ENCODE results near the gene CNTRL. TPM values are rescaled to one million over a fixed set of nuclear protein-coding genes. Genes with fewer than 3 reads are reported as not detected.
"Not testable (repeated sequence)": the region's sequence is repeated elsewhere in the genome, so short reads cannot be mapped to it uniquely, and the experiment has no call there.

Gene CNTRL
- polyA plus RNA-seq, 1 donor, result 43.6 TPM

DNA sequence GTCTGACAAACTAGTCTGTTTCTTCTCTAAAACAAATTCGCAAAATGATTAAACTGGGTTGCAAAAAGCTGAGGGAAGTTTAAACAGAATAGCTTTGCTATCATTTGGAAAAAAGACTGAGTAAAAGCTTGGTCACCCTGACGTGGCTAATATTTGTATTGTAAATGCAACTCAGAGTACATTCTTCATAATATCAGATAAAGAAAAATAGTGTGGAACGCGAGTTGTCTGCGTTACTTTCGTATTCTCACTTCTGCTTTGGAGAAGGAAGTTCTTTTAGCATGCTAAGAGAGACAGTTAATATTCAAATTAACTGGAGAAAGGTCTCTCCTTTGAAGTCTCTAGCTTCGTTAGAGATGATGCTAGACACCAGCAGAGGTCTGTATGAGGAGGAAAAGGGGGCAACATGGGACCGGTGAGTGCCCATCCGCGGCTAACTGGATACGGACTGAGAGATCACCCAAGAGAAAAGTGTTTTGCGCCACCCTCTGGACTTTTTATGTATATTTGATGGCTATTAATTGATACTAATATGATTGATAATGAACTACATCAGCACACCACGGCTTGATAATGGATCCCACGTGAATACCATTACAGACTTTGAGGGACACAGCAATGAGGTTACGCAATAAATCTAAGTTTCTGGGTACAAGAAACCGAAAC, 2.9 kb upstream of the CNTRL start:
- DNase-seq, result no peak

DNA sequence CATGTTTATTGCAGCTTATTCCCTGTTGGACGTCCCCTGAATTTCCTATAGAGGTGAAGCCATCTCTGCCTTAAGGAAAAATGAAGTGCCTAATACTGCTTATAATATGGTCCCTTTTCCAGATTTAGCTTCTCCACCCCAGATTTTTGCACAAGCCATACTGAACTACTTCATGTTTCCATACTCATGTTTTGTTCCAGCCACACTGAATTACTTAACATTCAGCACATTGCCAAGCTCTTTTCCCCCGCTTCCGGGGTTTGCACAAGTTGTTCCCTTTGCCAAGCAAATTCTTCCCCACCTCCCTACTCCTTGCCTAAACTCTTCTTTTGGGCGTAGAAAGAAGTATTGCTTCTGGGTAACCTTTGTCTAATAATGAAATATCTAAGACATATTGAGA, 1.7 kb upstream of the CNTRL start:
- DNase-seq, result no peak

DNA sequence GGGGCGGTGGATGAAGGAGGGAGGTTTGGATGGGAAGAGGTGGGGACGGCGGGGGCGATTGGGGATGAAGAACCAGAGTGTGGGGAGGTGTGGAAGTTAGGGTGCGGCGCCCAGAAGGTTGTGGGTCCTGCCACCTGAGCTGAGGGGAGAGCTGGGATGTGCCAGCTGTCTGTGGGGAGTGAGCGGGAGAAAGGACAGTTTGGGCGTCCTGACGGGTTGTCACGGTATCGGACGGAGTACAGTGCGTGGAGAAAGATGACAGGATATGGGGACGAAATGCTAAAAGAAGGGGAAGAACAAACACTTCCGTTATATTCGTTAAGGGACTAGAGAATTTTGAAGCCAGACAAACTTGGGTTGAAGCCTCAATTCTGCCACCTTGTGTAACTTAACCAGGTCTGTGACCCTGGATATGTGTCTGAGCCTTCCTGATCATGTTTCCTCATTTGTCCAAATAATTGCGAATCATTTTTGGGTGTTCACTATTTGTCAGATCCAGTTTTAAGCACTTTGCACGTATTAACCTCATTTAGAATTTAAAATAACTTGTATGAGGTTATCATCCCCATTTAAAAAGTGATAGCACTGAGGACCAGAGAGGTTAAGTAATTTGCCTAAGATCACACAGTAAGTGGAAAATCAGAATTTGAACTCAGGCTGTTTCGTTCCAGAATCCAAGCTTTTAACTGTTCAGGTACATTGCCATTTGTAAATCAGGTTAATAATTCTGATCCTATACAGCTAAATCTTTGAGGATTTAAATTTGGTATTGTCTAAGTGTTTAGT, 689 bp downstream of the CNTRL start:
- DNase-seq, result no peak

DNA sequence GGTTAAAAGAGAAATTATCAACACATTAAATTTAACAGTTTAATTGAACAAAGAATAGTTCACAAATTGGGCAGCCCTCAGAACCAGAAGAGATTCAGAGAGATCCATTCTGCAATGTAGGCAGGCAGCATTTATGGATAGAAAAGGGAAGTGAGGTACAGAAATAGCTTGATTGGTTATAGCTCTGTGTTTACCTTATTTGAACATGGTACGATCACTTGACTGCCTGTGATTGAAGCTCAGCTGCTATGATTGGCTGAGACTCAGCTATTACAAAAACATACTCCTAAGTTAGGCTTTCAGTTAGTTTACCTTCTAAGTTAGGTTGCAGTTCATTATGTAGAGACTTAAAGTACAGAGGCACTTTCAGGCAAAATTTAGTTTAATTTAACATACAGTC, 7.3 kb downstream of the CNTRL start:
- DNase-seq, result no peak

- DNase-seq, result no peak
Observed at GRCh38 chr9:121085661-121086060, 10.9 kb downstream of the CNTRL start.

- DNase-seq, result no peak
Observed at GRCh38 chr9:121088576-121088975, 13.8 kb downstream of the CNTRL start.

GRCh38 chr9:121090743-121091142, 16.0 kb downstream of the CNTRL start:
- not testable (repeated sequence) for DNase-seq

GRCh38 chr9:121095057-121095456, 20.3 kb downstream of the CNTRL start:
- no peak for DNase-seq

DNA sequence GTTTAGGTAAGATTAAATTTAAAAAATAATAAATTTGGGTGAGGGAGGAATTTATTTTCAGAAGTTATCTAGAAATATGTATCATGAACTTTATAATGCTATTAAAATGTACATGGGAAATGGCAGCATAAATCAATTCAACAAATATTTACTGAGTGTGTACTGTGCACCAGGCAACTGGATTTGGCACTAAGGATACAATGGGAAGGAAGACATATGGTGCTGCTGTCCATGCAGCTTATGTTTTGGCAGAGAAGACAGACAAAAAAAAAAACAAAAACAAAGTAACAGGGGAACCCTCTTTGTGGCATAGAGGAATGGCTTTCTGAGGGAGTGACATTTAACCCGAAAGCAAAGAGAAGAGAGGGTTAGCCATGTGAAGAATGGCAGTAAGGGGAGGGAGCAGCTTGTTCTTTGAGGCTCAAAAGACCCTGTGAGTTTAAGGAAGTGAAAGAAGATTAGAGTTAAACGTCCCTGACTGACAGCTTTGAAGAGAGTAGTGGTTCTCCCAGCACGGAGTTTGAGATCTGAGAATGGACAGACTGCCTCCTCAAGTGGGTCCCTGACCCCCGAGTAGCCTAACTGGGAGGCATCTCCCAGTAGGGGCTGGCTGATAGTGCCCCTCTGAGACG, 23.9 kb downstream of the CNTRL start:
- no peak for DNase-seq

GRCh38 chr9:121104054-121104453, 29.3 kb downstream of the CNTRL start:
- not testable (repeated sequence) for DNase-seq

GRCh38 chr9:121105531-121105930, 30.8 kb downstream of the CNTRL start:
- no peak for DNase-seq

DNA sequence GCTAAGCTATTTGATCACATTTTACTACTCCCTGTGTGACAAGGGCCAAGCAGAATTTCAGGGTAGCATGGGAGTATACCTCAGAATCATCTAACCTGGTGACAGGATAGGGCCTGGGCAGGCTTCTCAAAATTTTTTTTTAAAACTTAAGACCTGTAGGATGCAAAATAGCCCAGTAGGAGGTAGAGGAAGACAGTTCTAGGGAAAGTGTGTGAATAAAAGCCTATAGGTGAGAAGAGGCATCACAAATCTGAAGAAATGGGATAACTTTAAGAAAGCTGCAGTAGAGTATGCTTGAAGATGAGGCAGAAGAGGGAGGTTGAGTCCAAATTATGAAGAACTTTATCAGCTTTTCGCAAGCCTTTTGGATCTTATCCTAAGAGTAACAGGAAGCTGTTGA, 32.3 kb downstream of the CNTRL start:
- no peak for DNase-seq

- no peak for DNase-seq
Observed at GRCh38 chr9:121107881-121108280, 33.1 kb downstream of the CNTRL start.

GRCh38 chr9:121115466-121115865, 40.7 kb downstream of the CNTRL start:
- no peak for DNase-seq

- DNase-seq, result no peak
Observed at GRCh38 chr9:121118266-121118665, 43.5 kb downstream of the CNTRL start.

GRCh38 chr9:121120386-121120785, 45.6 kb downstream of the CNTRL start:
- DNase-seq, result no peak

DNA sequence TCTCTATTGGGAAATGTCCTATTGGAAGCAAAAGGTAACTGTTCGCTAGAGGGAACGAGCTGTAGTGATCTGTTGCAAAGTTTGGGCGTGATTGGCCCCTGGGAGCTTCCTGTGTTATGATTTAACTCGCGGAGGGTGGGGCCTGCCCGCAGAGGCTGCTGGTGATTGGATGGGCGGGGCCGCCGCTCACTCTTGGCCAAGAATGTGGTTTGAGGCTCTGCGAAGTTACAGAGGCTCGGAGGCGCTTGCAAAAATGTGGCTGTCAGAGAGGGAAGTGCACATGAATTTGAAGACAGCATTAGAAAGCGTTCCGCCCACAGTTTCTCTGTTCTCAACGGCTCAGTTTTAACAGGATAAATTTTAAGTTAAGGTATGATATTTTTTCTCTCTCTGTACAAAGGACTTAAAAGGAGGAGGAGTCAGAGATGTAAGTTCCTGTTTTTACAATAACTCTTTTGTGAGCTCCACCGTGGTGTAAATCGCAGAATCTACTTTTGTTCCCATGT, 46.9 kb downstream of the CNTRL start:
- peak; percentile 96 for DNase-seq

GRCh38 chr9:121122246-121123032, 47.7 kb downstream of the CNTRL start:
- DNase-seq, result no peak

- no peak for DNase-seq
Observed at GRCh38 chr9:121123816-121124535, 49.2 kb downstream of the CNTRL start.

DNA sequence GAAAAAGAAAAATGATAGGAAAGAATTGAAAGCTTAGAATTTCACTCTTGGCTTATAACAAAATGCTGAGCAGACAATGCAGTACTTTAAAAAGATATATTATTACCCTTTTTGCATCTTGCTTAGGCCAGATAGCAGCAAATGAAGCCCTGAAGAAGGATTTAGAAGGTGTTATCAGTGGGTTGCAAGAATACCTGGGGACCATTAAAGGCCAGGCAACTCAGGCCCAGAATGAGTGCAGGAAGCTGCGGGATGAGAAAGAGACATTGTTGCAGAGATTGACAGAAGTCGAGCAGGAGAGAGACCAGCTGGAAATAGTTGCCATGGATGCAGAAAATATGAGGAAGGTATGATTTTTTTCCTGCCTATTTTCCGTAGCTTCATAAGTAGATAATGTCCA, 50.8 kb downstream of the CNTRL start:
- DNase-seq, result no peak

DNA sequence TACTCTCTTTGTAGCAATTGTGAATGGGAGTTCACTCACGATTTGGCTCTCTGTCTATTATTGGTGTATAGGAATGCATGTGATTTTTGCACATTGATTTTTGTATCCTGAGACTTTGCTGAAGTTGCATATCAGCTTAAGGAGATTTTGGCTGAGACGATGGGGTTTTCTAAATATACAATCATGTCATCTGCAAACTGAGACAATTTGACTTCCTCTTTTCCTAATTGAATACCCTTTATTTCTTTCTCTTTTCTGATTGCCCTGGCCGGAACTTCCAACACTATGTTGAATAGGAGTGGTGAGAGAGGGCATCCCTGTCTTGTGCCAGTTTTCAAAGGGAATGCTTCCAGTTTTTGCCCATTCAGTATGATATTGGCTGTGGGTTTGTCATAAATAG, 54.6 kb downstream of the CNTRL start:
- not testable (repeated sequence) for DNase-seq
